HG03135 (cell line): ENCODE data around the gene GRIN2C.

Experiments used
- ATAC-seq: cut with Tn5 transposase; IDR thresholded peaks from one replicate; pipeline ENCODE4 v1.9.1; 2021; ENCODE audit warnings: mild to moderate bottlenecking, moderate library complexity; ENCODE audit not compliant: unreplicated experiment

The GRIN2C gene

GRCh38 chr17:74850310-74850709, 9.4 kb downstream of the GRIN2C start:
- ATAC-seq, result no peak

GRCh38 chr17:74848656-74849399, 10.9 kb downstream of the GRIN2C start:
- no peak for ATAC-seq

GRCh38 chr17:74846621-74847020, 13.1 kb downstream of the GRIN2C start:
- no peak for ATAC-seq

GRCh38 chr17:74843352-74843627, 16.4 kb downstream of the GRIN2C start:
- no peak for ATAC-seq

GRCh38 chr17:74842599-74843351, 16.9 kb downstream of the GRIN2C start:
- no peak for ATAC-seq

GRCh38 chr17:74842146-74842598, 17.5 kb downstream of the GRIN2C start:
- no peak for ATAC-seq

GRCh38 chr17:74840989-74841666, 18.6 kb downstream of the GRIN2C start:
- no peak for ATAC-seq

- no peak for ATAC-seq
Observed at GRCh38 chr17:74839990-74840852, 19.5 kb downstream of the GRIN2C start.

- ATAC-seq, result no peak
Observed at GRCh38 chr17:74838274-74838673, 21.4 kb downstream of the GRIN2C start.

- ATAC-seq, result no peak
Observed at GRCh38 chr17:74836691-74837467, 22.8 kb downstream of the GRIN2C start.

GRCh38 chr17:74836191-74836590, 23.5 kb downstream of the GRIN2C start:
- no peak for ATAC-seq

- ATAC-seq, result peak; percentile 54
Observed at GRCh38 chr17:74833501-74834377, 25.9 kb downstream of the GRIN2C start.

- ATAC-seq, result no peak
Observed at GRCh38 chr17:74832421-74832820, 27.3 kb downstream of the GRIN2C start.

- no peak for ATAC-seq
Observed at GRCh38 chr17:74831444-74832146, 28.1 kb downstream of the GRIN2C start.

- no peak for ATAC-seq
Observed at GRCh38 chr17:74830861-74831260, 28.8 kb downstream of the GRIN2C start.

- ATAC-seq, result no peak
Observed at GRCh38 chr17:74827800-74828199, 31.9 kb downstream of the GRIN2C start.

- ATAC-seq, result no peak
Observed at GRCh38 chr17:74825952-74826719, 33.5 kb downstream of the GRIN2C start.
